ENCODE data around the gene DNAJA2. TPM values are rescaled to one million over a fixed set of nuclear protein-coding genes. Genes with fewer than 3 reads are reported as not detected.

Gene DNAJA2
- polyA plus RNA-seq, 10 donors, result 42.7 to 54.1 (median 48.5) TPM

DNA sequence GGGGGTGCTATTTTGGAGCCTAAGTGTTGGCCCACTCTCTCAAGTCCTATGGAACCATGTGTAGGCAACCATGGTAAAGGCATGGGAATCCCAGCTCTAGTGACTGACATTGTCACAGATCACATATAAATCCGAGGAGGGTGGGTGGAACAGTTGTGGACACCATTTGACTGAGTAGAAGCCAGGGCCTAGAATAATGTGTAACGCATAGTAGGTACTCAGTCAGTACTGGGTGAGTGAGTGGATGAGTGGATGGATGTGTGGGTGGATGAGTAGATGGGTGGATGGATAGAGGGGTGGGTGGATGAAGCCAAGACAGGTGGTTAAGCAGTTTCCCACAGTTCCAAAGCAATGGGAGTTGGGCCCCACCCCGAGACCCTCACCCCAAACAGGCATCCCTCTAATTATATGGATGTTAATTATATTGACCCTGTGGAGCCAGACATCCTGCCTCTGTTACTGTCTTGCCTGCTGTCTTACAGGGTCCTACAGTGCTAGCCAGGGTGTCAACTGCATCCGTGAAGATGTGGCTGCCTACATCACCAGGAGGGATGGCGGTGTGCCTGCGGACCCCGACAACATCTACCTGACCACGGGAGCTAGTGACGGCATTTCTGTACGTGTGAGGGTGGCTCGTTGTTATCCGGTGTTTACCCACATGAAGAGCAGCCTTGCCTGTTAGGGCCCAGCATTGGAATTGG is 67.0 kb downstream of the DNAJA2 start:
- DNase-seq, result no peak

Other genes with a start within 250 kb of the DNAJA2 start
- 10 to 100 TPM in 5 of 10 donors, 1 to 10 TPM in 5; 4.6 to 17.9 (median 10.1) TPM for gene MYLK3, start 225.3 kb downstream of the DNAJA2 start, polyA plus RNA-seq (ENCODE audit: insufficient read length in 10 of 10)
- gene C16orf87, start 142.5 kb downstream of the DNAJA2 start, polyA plus RNA-seq (ENCODE audit: insufficient read length in 10 of 10), result 10 to 100 TPM; 21.1 to 33.2 (median 25.4) TPM
- 10 to 100 TPM; 17.2 to 35.4 (median 30.8) TPM for gene GPT2, start 89.3 kb downstream of the DNAJA2 start, polyA plus RNA-seq (ENCODE audit: insufficient read length in 10 of 10)
- gene NETO2, start 170.3 kb upstream of the DNAJA2 start, polyA plus RNA-seq (ENCODE audit: insufficient read length in 10 of 10), result 10 to 100 TPM; 13.5 to 24.7 (median 17.8) TPM